ENCODE results near the gene IL17F.

IL17F gene

GRCh38 chr6:52284131-52284459 lies 39.8 kb upstream of the IL17F start:
- Histone ChIP-seq H2BK12ac (ENCODE audit: low read length) (no peak overlapping the region), H3K9me3 (replicated peaks in 1 of 2; ENCODE audit: control insufficient read depth in 2 of 2, insufficient read depth in 1 of 2, low read depth in 1 of 2, low read length in 2 of 2) (no peaks in the 10 kb centered on the region), H3K4me2 (ENCODE audit: insufficient read depth, low read length, poor library complexity, severe bottlenecking) (peak overlapping the region; percentile 50), H4K8ac (ENCODE audit: low read depth, low read length) (no peak overlapping the region), H3K27me3 (ENCODE audit: control insufficient read depth in 3 of 3, insufficient read depth in 3 of 3, low read depth in 1 of 3, low read length in 3 of 3) (peaks cover 0 to 2% (median 0%) of the 10 kb centered on the region in 3 experiments), H2AFZ (ENCODE audit: low read length) (peak overlapping the region; percentile 92), H3K36me3 (replicated peaks in 1 of 2; ENCODE audit: control insufficient read depth in 2 of 2, insufficient read depth in 2 of 2, low read length in 2 of 2) (peaks cover 22 to 45% of the 10 kb centered on the region in 2 donors), H3K23ac (ENCODE audit: low read depth, low read length, poor library complexity) (no peak overlapping the region), H2BK15ac (ENCODE audit: low read length) (no peak overlapping the region), H3K4me3 (ENCODE audit: low read length in 2 of 2) (peak overlapping the region; percentile 87), H3K4ac (ENCODE audit: low read length) (no peak overlapping the region), H3K4me1 (ENCODE audit: control insufficient read depth in 2 of 2, insufficient read depth in 1 of 2, low read depth in 1 of 2, low read length in 2 of 2) (peaks cover 3 to 7% of the 10 kb centered on the region in 2 donors), H3K14ac (ENCODE audit: low read length) (no peak overlapping the region), H3K9ac (ENCODE audit: low read depth, low read length, poor library complexity) (peak overlapping the region; percentile 64), H2BK5ac (ENCODE audit: low read length) (peak overlapping the region; percentile 63), H2AK5ac (ENCODE audit: low read depth, low read length) (no peak overlapping the region), H3K27ac (replicated peaks; ENCODE audit: low read length) (peak overlapping the region; percentile 65), H4K91ac (ENCODE audit: low read depth, low read length, poor library complexity) (no peak overlapping the region), H3K79me1 (ENCODE audit: low read depth, low read length) (peaks cover 3% of the 10 kb centered on the region), H2BK120ac (ENCODE audit: low read depth, low read length) (no peak overlapping the region), H3K18ac (ENCODE audit: low read length) (peak overlapping the region; percentile 88)
- peak; percentile 72 for DNase-seq (ENCODE audit: low spot score)
- no CpG with 5 or more reads among the region's 14 CpGs for WGBS, 2 donors (ENCODE audit: extremely low coverage in 2 of 2, insufficient read length in 2 of 2, insufficient replicate concordance in 1 of 2)

GRCh38 chr6:52283111-52283510 lies 38.8 kb upstream of the IL17F start:
- H3K18ac ChIP-seq (ENCODE audit: low read length), result no peak overlapping the region
- no peak overlapping the region for H2BK15ac ChIP-seq (ENCODE audit: low read length)
- H2BK120ac ChIP-seq (ENCODE audit: low read depth, low read length), result no peak overlapping the region
- H3K36me3 ChIP-seq (replicated peaks in 1 of 2; ENCODE audit: control insufficient read depth in 2 of 2, insufficient read depth in 2 of 2, low read length in 2 of 2), result peaks cover 27 to 55% of the 10 kb centered on the region in 2 donors
- no peak overlapping the region for H4K8ac ChIP-seq (ENCODE audit: low read depth, low read length)
- no peak overlapping the region for H2BK5ac ChIP-seq (ENCODE audit: low read length)
- no peak overlapping the region for H2BK12ac ChIP-seq (ENCODE audit: low read length)
- H3K4ac ChIP-seq (ENCODE audit: low read length), result no peak overlapping the region
- H3K9me3 ChIP-seq (replicated peaks in 1 of 2; ENCODE audit: control insufficient read depth in 2 of 2, insufficient read depth in 1 of 2, low read depth in 1 of 2, low read length in 2 of 2), result no peaks in the 10 kb centered on the region
- no peak overlapping the region for H3K23ac ChIP-seq (ENCODE audit: low read depth, low read length, poor library complexity)
- no peak overlapping the region for H2AK5ac ChIP-seq (ENCODE audit: low read depth, low read length)
- no peak overlapping the region for H2AFZ ChIP-seq (ENCODE audit: low read length)
- WGBS, 2 donors (ENCODE audit: extremely low coverage in 2 of 2, insufficient read length in 2 of 2, insufficient replicate concordance in 1 of 2), result no CpG with 5 or more reads among the region's 6 CpGs
- peak overlapping the region in 1 of 2 donors; percentile 87 for H3K4me3 ChIP-seq (ENCODE audit: low read length in 2 of 2)
- H3K4me2 ChIP-seq (ENCODE audit: insufficient read depth, low read length, poor library complexity, severe bottlenecking), result peak overlapping the region; percentile 11
- H3K79me1 ChIP-seq (ENCODE audit: low read depth, low read length), result peaks cover 3% of the 10 kb centered on the region
- H3K9ac ChIP-seq (ENCODE audit: low read depth, low read length, poor library complexity), result no peak overlapping the region
- no peak overlapping the region for H3K27ac ChIP-seq (replicated peaks; ENCODE audit: low read length)
- no peak for DNase-seq (ENCODE audit: low spot score)
- H3K4me1 ChIP-seq (ENCODE audit: control insufficient read depth in 2 of 2, insufficient read depth in 1 of 2, low read depth in 1 of 2, low read length in 2 of 2), result peaks cover 3 to 7% of the 10 kb centered on the region in 2 donors
- no peak overlapping the region for H3K14ac ChIP-seq (ENCODE audit: low read length)
- H3K27me3 ChIP-seq (ENCODE audit: control insufficient read depth in 3 of 3, insufficient read depth in 3 of 3, low read depth in 1 of 3, low read length in 3 of 3), result peaks cover 0 to 2% (median 0%) of the 10 kb centered on the region in 3 experiments
- H4K91ac ChIP-seq (ENCODE audit: low read depth, low read length, poor library complexity), result no peak overlapping the region

DNA sequence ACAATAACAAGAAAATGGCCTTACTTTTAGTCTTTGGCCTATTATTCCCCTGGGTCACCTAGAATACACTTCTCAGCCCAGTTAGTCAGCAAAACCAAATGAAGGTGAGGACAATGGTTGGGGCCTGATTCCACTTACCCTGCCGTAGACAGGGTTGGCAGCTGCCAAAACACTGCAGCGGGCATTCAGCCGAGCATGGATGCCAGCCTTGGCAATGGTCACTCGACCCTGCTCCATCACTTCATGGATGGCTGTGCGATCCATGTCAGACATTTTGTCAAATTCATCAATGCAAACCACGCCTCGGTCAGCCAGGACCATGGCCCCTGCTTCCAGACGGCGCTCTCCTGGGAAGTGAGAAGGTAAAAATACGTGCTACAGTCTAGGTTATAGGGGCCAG lies 31.8 kb upstream of the IL17F start:
- Histone ChIP-seq H2BK15ac (ENCODE audit: low read length) (no peak overlapping the region), H3K27ac (replicated peaks; ENCODE audit: low read length) (no peak overlapping the region), H2BK5ac (ENCODE audit: low read length) (no peak overlapping the region), H2BK12ac (ENCODE audit: low read length) (peak overlapping the region; percentile 61), H2BK120ac (ENCODE audit: low read depth, low read length) (no peak overlapping the region), H4K91ac (ENCODE audit: low read depth, low read length, poor library complexity) (no peak overlapping the region), H3K14ac (ENCODE audit: low read length) (no peak overlapping the region), H3K4ac (ENCODE audit: low read length) (no peak overlapping the region), H3K4me1 (ENCODE audit: control insufficient read depth in 2 of 2, insufficient read depth in 1 of 2, low read depth in 1 of 2, low read length in 2 of 2) (no peaks in the 10 kb centered on the region), H3K4me2 (ENCODE audit: insufficient read depth, low read length, poor library complexity, severe bottlenecking) (no peak overlapping the region), H3K4me3 (ENCODE audit: low read length in 2 of 2) (no peak overlapping the region), H4K8ac (ENCODE audit: low read depth, low read length) (no peak overlapping the region), H3K36me3 (replicated peaks in 1 of 2; ENCODE audit: control insufficient read depth in 2 of 2, insufficient read depth in 2 of 2, low read length in 2 of 2) (peaks cover 46 to 100% of the 10 kb centered on the region in 2 donors), H2AK5ac (ENCODE audit: low read depth, low read length) (no peak overlapping the region), H3K18ac (ENCODE audit: low read length) (no peak overlapping the region), H3K27me3 (ENCODE audit: control insufficient read depth in 3 of 3, insufficient read depth in 3 of 3, low read depth in 1 of 3, low read length in 3 of 3) (no peaks in the 10 kb centered on the region), H3K9ac (ENCODE audit: low read depth, low read length, poor library complexity) (no peak overlapping the region), H3K23ac (ENCODE audit: low read depth, low read length, poor library complexity) (no peak overlapping the region), H2AFZ (ENCODE audit: low read length) (no peak overlapping the region), H3K9me3 (replicated peaks in 1 of 2; ENCODE audit: control insufficient read depth in 2 of 2, insufficient read depth in 1 of 2, low read depth in 1 of 2, low read length in 2 of 2) (no peaks in the 10 kb centered on the region), H3K79me1 (ENCODE audit: low read depth, low read length) (peaks cover 2% of the 10 kb centered on the region)
- no CpG with 5 or more reads among the region's 10 CpGs for WGBS, 2 donors (ENCODE audit: extremely low coverage in 2 of 2, insufficient read length in 2 of 2, insufficient replicate concordance in 1 of 2)
- DNase-seq (ENCODE audit: low spot score), result no peak

DNA sequence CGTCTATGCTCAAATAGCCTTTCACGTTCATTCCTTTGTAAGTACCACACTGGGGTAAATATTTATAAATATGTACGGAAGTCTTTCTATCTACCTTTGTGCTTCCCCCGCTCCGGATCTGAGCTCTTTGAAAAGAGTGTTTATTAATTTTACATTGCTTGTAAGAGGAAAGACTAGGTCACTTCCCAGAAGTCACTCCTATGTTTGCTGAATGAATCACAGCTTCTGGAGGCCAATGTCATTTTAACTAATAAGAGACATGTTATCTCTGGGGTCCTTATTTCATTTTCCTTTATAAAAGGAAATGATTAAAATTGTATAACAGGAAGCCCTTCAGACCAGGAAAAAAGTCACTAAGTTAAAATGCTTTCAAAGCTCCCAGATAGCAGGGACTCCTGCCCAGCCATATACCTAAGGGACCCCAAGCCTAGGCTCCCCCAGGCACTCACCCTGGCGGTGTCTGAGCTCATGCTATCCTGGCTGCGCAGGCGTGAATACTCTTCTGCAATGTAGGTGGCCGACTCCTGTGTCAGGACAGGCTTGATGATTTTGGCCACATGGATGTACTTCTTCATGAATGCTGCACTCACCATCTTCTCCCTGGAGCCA lies 27.7 kb upstream of the IL17F start:
- Histone ChIP-seq H2AFZ (ENCODE audit: low read length) (no peak overlapping the region), H3K4ac (ENCODE audit: low read length) (no peak overlapping the region), H3K27me3 (ENCODE audit: control insufficient read depth in 3 of 3, insufficient read depth in 3 of 3, low read depth in 1 of 3, low read length in 3 of 3) (no peaks in the 10 kb centered on the region), H3K18ac (ENCODE audit: low read length) (no peak overlapping the region), H3K27ac (replicated peaks; ENCODE audit: low read length) (no peak overlapping the region), H2BK12ac (ENCODE audit: low read length) (no peak overlapping the region), H4K91ac (ENCODE audit: low read depth, low read length, poor library complexity) (no peak overlapping the region), H3K9ac (ENCODE audit: low read depth, low read length, poor library complexity) (no peak overlapping the region), H3K36me3 (replicated peaks in 1 of 2; ENCODE audit: control insufficient read depth in 2 of 2, insufficient read depth in 2 of 2, low read length in 2 of 2) (peaks cover 46 to 97% of the 10 kb centered on the region in 2 donors), H4K8ac (ENCODE audit: low read depth, low read length) (no peak overlapping the region), H3K14ac (ENCODE audit: low read length) (no peak overlapping the region), H2AK5ac (ENCODE audit: low read depth, low read length) (no peak overlapping the region), H2BK120ac (ENCODE audit: low read depth, low read length) (no peak overlapping the region), H3K4me3 (ENCODE audit: low read length in 2 of 2) (no peak overlapping the region), H3K4me2 (ENCODE audit: insufficient read depth, low read length, poor library complexity, severe bottlenecking) (no peak overlapping the region), H2BK5ac (ENCODE audit: low read length) (no peak overlapping the region), H3K79me1 (ENCODE audit: low read depth, low read length) (peaks cover 2% of the 10 kb centered on the region), H3K9me3 (replicated peaks in 1 of 2; ENCODE audit: control insufficient read depth in 2 of 2, insufficient read depth in 1 of 2, low read depth in 1 of 2, low read length in 2 of 2) (no peaks in the 10 kb centered on the region), H2BK15ac (ENCODE audit: low read length) (no peak overlapping the region), H3K4me1 (ENCODE audit: control insufficient read depth in 2 of 2, insufficient read depth in 1 of 2, low read depth in 1 of 2, low read length in 2 of 2) (no peaks in the 10 kb centered on the region), H3K23ac (ENCODE audit: low read depth, low read length, poor library complexity) (no peak overlapping the region)
- DNase-seq (ENCODE audit: low spot score), result no peak
- no CpG with 5 or more reads among the region's 9 CpGs for WGBS, 2 donors (ENCODE audit: extremely low coverage in 2 of 2, insufficient read length in 2 of 2, insufficient replicate concordance in 1 of 2)
